H1 (cell line): Measurements from ENCODE around the gene HHAT. TPM values are rescaled to one million over a fixed set of nuclear protein-coding genes. Genes with fewer than 3 reads are reported as not detected.

Experiments used
- CTCF ChIA-PET: fragments of 300-600 bp; sonication (Branson Sonifier 250); formaldehyde crosslinking; loops from one replicate; lab custom pipeline; 2021; ENCODE audit not compliant: partially characterized antibody; lab: Charles Lee
- POLR2A ChIA-PET: fragments of 300-600 bp; sonication (Branson Sonifier 250); formaldehyde crosslinking; loops from one replicate; lab custom pipeline; 2021; ENCODE audit warnings: inconsistent platforms; ENCODE audit not compliant: partially characterized antibody; lab: Charles Lee
- DNase-seq, 2 experiments: peaks; one replicate each; pipeline versions ENCODE4 v3.0.0 to v3.0.0-alpha.2; 2010 to 2022; ENCODE audit warnings: low spot score in 2 of 2, low read depth in 1 of 2, mixed read lengths in 1 of 2
- FAIRE-seq: peaks from 2 replicates; lab custom pipeline; 2011; peaks lifted over from hg19 to GRCh38; lab: Jason Lieb, UNC
- H2AFZ ChIP-seq: 2 replicates; pipeline ENCODE4 v1.8.1; 2012; ENCODE audit warnings: low read length, inconsistent platforms
- H2AK5ac ChIP-seq: 2 replicates; pipeline ENCODE4 v1.6.1; 2013; ENCODE audit warnings: low read depth, low read length
- H2BK120ac ChIP-seq: replicated peaks from 2 replicates; pipeline ENCODE3; 2013; ENCODE audit warnings: low read depth, low read length, inconsistent platforms
- H2BK12ac ChIP-seq: 2 replicates; pipeline ENCODE4 v1.6.1; 2013; ENCODE audit warnings: low read depth, low read length
- H2BK15ac ChIP-seq: 2 replicates; pipeline ENCODE4 v1.6.1; 2013; ENCODE audit warnings: low read length
- H2BK20ac ChIP-seq: 2 replicates; pipeline ENCODE4 v1.6.1; 2013; ENCODE audit warnings: low read length
- H2BK5ac ChIP-seq: 2 replicates; pipeline ENCODE4 v1.6.1; 2013; ENCODE audit warnings: low read depth, low read length
- H3K14ac ChIP-seq: 2 replicates; pipeline ENCODE4 v1.6.1; 2013; ENCODE audit warnings: inconsistent platforms; ENCODE audit not compliant: insufficient read length
- H3K18ac ChIP-seq: 2 replicates; pipeline ENCODE4 v1.6.1; 2013; ENCODE audit warnings: low read length; ENCODE audit errors: extremely low read depth
- H3K23ac ChIP-seq: 2 replicates; pipeline ENCODE4 v1.6.1; 2013; ENCODE audit warnings: inconsistent platforms; ENCODE audit not compliant: insufficient read length
- H3K23me2 ChIP-seq: 2 replicates; pipeline ENCODE4 v1.6.1; 2013; ENCODE audit warnings: low read depth, low read length
- H3K27ac ChIP-seq: 2 replicates; pipeline ENCODE4 v1.6.1; 2011; ENCODE audit warnings: low read depth, low read length, inconsistent platforms
- H3K27me3 ChIP-seq, 4 experiments: replicated peaks in 1 of 4; 1 replicate in 1 of 4; 2 replicates in 3 of 4; pipeline versions ENCODE4 v1.6.1 to v1.8.1; 2011 to 2013; ENCODE audit warnings: low read length in 3 of 4, mild to moderate bottlenecking in 3 of 4, inconsistent platforms in 2 of 4, mixed read lengths in 2 of 4, moderate library complexity in 1 of 4; ENCODE audit not compliant: control insufficient read depth in 3 of 4, insufficient read depth in 3 of 4; ENCODE audit errors: extremely low read depth in 1 of 4
- H3K36me3 ChIP-seq, 4 experiments: 2 replicates each; pipeline versions ENCODE4 v1.6.1 to v1.8.1; 2011 to 2013; ENCODE audit warnings: mild to moderate bottlenecking in 4 of 4, low read length in 3 of 4, moderate library complexity in 2 of 4, control low read depth in 1 of 4, inconsistent platforms in 1 of 4; ENCODE audit not compliant: insufficient read depth in 4 of 4, control insufficient read depth in 2 of 4
- H3K4ac ChIP-seq: replicated peaks from 2 replicates; pipeline ENCODE3; 2013; ENCODE audit warnings: low read length, low read depth, mixed read lengths, inconsistent platforms; ENCODE audit not compliant: insufficient read length
- H3K4me1 ChIP-seq, 4 experiments: replicated peaks in 1 of 4; 1 replicate in 1 of 4; 2 replicates in 3 of 4; pipeline versions ENCODE4 v1.6.1 to v1.8.1; 2011 to 2013; ENCODE audit warnings: low read length in 3 of 4, inconsistent platforms in 2 of 4, mixed read lengths in 1 of 4; ENCODE audit not compliant: insufficient read depth in 4 of 4, control insufficient read depth in 3 of 4
- H3K4me2 ChIP-seq, 2 experiments: 2 replicates each; pipeline versions ENCODE4 v1.6.1 to v1.8.1; 2011 to 2013; ENCODE audit warnings: low read depth in 2 of 2, low read length in 2 of 2, control low read depth in 1 of 2, inconsistent platforms in 1 of 2, mild to moderate bottlenecking in 1 of 2; ENCODE audit not compliant: insufficient read depth in 1 of 2
- H3K4me3 ChIP-seq, 4 experiments: fragments of 200-600, 300-600 bp in 1 of 4; sonication (generic), shearing (Covaris generic), sonication (Bioruptor Twin) in 1 of 4; 2 replicates each; pipeline versions ENCODE4 v1.5.1 to v1.8.1; 2011 to 2016; ENCODE audit warnings: low read length in 4 of 4, low read depth in 3 of 4, control low read depth in 2 of 4, inconsistent platforms in 2 of 4, mild to moderate bottlenecking in 2 of 4, mixed read lengths in 1 of 4, moderate library complexity in 1 of 4; ENCODE audit not compliant: insufficient read depth in 2 of 4; ENCODE audit errors: extremely low read depth in 1 of 4
- H3K56ac ChIP-seq: replicated peaks from 2 replicates; pipeline ENCODE3; 2013; ENCODE audit warnings: low read depth, mild to moderate bottlenecking, mixed read lengths, low read length, inconsistent platforms; ENCODE audit not compliant: insufficient read length
- H3K79me1 ChIP-seq: 2 replicates; pipeline ENCODE4 v1.6.1; 2013; ENCODE audit warnings: low read depth, low read length, control low read depth
- H3K79me2 ChIP-seq, 2 experiments: 2 replicates each; pipeline versions ENCODE4 v1.6.1 to v1.8.1; 2012 to 2013; ENCODE audit warnings: low read length in 2 of 2, mild to moderate bottlenecking in 2 of 2, inconsistent platforms in 1 of 2; ENCODE audit not compliant: insufficient read depth in 2 of 2, control insufficient read depth in 1 of 2
- H3K9ac ChIP-seq, 4 experiments: replicated peaks in 1 of 4; 1 replicate in 1 of 4; 2 replicates in 3 of 4; pipeline versions ENCODE4 v1.6.1 to v1.8.1; 2011 to 2013; ENCODE audit warnings: low read depth in 3 of 4, low read length in 3 of 4, control low read depth in 2 of 4, mild to moderate bottlenecking in 2 of 4, moderate library complexity in 2 of 4, inconsistent platforms in 1 of 4; ENCODE audit errors: extremely low read depth in 1 of 4
- H3K9me3 ChIP-seq, 2 experiments: 2 replicates each; pipeline versions ENCODE4 v1.6.1 to v1.8.1; 2012 to 2013; ENCODE audit warnings: mild to moderate bottlenecking in 2 of 2, moderate library complexity in 2 of 2, control low read depth in 1 of 2, inconsistent platforms in 1 of 2, low read depth in 1 of 2, low read length in 1 of 2, mixed read lengths in 1 of 2; ENCODE audit not compliant: insufficient read depth in 2 of 2
- H4K20me1 ChIP-seq, 2 experiments: replicated peaks in 1 of 2; 2 replicates each; pipeline versions ENCODE3 to v1.8.1; 2011 to 2013; ENCODE audit warnings: inconsistent platforms in 2 of 2, low read length in 2 of 2, mild to moderate bottlenecking in 1 of 2; ENCODE audit not compliant: insufficient read depth in 2 of 2, control insufficient read depth in 1 of 2
- H4K5ac ChIP-seq: 2 replicates; pipeline ENCODE4 v1.6.1; 2013; ENCODE audit warnings: low read length, low read depth, mixed read lengths, inconsistent platforms; ENCODE audit not compliant: insufficient read length
- H4K8ac ChIP-seq: 2 replicates; pipeline ENCODE4 v1.8.0; 2013; ENCODE audit warnings: mild to moderate bottlenecking, moderate library complexity, low read length, inconsistent platforms; ENCODE audit not compliant: insufficient read depth; ENCODE audit errors: extremely low read depth
- H4K91ac ChIP-seq: replicated peaks from 2 replicates; pipeline ENCODE3; 2013; ENCODE audit warnings: low read length, mixed read lengths, inconsistent platforms; ENCODE audit not compliant: insufficient read length
- BRCA1 ChIP-seq: IDR thresholded peaks from 2 replicates; pipeline ENCODE4 v1.6.1; 2012; ENCODE audit warnings: low read depth, low read length, improper control_type of control experiment
- CBX8 ChIP-seq: fragments of 300-800, 300-1000 bp; sonication (generic); IDR thresholded peaks from 2 replicates; pipeline ENCODE4 v1.7.1; 2016; ENCODE audit warnings: low read depth, low read length, borderline replicate concordance
- EP300 ChIP-seq, 2 experiments: IDR thresholded peaks; 1 replicate in 1 of 2; 2 replicates in 1 of 2; pipeline ENCODE4 v1.6.1; 2011 to 2012; ENCODE audit warnings: low read depth in 2 of 2, low read length in 2 of 2, mild to moderate bottlenecking in 2 of 2, borderline replicate concordance in 1 of 2, inconsistent platforms in 1 of 2, moderate library complexity in 1 of 2
- KDM5A ChIP-seq: fragments of 200-600 bp; IDR thresholded peaks from 2 replicates; pipeline ENCODE4 v1.7.1; 2012; ENCODE audit warnings: mild to moderate bottlenecking, low read length, inconsistent platforms, mixed read lengths
- RNF2 ChIP-seq: fragments of 200-900, 300-1000 bp; sonication (generic); IDR thresholded peaks from 2 replicates; pipeline ENCODE4 v1.7.1; 2016; ENCODE audit warnings: borderline replicate concordance, low read depth, mild to moderate bottlenecking, antibody characterized with exemption, low read length; ENCODE audit not compliant: poor library complexity, severe bottlenecking; ENCODE audit errors: missing control alignments
- WGBS, 2 experiments: shearing (Covaris generic) in 1 of 2; methylation state at CpG; one replicate each; pipeline versions ENCODE4 v1.1.6 to v1.1.7; 2013 to 2015; ENCODE audit warnings: low lambda C conversion rate in 2 of 2, mixed read lengths in 2 of 2, inconsistent platforms in 1 of 2, low coverage in 1 of 2, missing lambda C conversion rate in 1 of 2; ENCODE audit not compliant: insufficient replicate concordance in 2 of 2, insufficient coverage in 1 of 2, insufficient read length in 1 of 2; ENCODE audit errors: extremely low coverage in 1 of 2, missing lambda C conversion rate in 1 of 2; 5-methylcytosine and 5-hydroxymethylcytosine counted together
- polyA plus RNA-seq, 7 experiments: library from polyadenylated mRNA; depleted of rRNA in 3 of 7; stranded (reverse) in 5 of 7; unstranded in 2 of 7; fragments of >200 nt in 5 of 7; fragments of 200-250 nt in 2 of 7; gene quantifications; 1 replicate in 5 of 7; 2 replicates in 1 of 7; 4 replicates in 1 of 7; pipeline versions ENCODE4 v1.2.1 to v1.2.3, GENCODE V29; 2011 to 2013; ENCODE audit warnings: missing spikeins in 2 of 7, mixed read lengths in 2 of 7
- total RNA-seq: library from RNA; stranded (reverse); fragmentation: NEBNext Ultra II Directional; extraction: Animal tissue kit (Norgen Biotek cat#: 25700); gene quantifications from 2 replicates; pipeline ENCODE4 v1.2.1, GENCODE V29; 2021

HHAT gene
- total and polyA plus RNA-seq, 2 of the 8 experiments (the other 6 are each of a cell fraction or from before 2014, with no cell fraction given), result 0.15 to 0.51 TPM

GRCh38 chr1:210722410-210723081 is 393.8 kb downstream of the HHAT start:
- POLR2A ChIA-PET, result no interaction called here
- Histone ChIP-seq H3K4ac (no peak overlapping the region), H2BK12ac (no peak overlapping the region), H2AK5ac (no peak overlapping the region), H2BK120ac (no peak overlapping the region), H2BK15ac (no peak overlapping the region), H3K4me3 (no peak overlapping the region), H3K23me2 (no peaks in the 10 kb centered on the region), H3K4me1 (no peaks in the 10 kb centered on the region), H4K5ac (no peak overlapping the region), H3K79me1 (no peaks in the 10 kb centered on the region), H3K14ac (no peak overlapping the region), H3K36me3 (no peaks in the 10 kb centered on the region), H2BK20ac (no peak overlapping the region), H3K27me3 (peaks cover 0 to 1% (median 0%) of the 10 kb centered on the region in 4 experiments; a peak in 1 of 7 replicates), H3K23ac (no peak overlapping the region), H3K9ac (no peak overlapping the region), H4K91ac (no peak overlapping the region), H3K4me2 (no peak overlapping the region), H2BK5ac (no peak overlapping the region), H3K18ac (no peak overlapping the region), H4K20me1 (peaks cover 0 to 5% of the 10 kb centered on the region in 2 experiments), H2AFZ (no peak overlapping the region), H3K79me2 (no peaks in the 10 kb centered on the region), H3K56ac (no peak overlapping the region), H4K8ac (no peak overlapping the region), H3K27ac (no peak overlapping the region), H3K9me3 (no peaks in the 10 kb centered on the region)
- TF ChIP-seq KDM5A, result no peak
- TF ChIP-seq BRCA1, result no peak
- no peak for TF ChIP-seq EP300 (IDR thresholded peaks at IDR 0.05; ENCODE audit: borderline replicate concordance in 1 of 2, low read depth in 2 of 2, low read length in 2 of 2)
- TF ChIP-seq CBX8, result no peak
- no peak for TF ChIP-seq RNF2
- DNase-seq (no peak), FAIRE-seq (no peak)
- CTCF ChIA-PET, result interaction anchor here (1.0 to 1.5 kb wide), 2 partner anchors 276 to 318 kb away, joined by 3 read pairs; no protein-coding TSS in a partner anchor
- WGBS, 2 experiments, result 89% methylated on average over 1 of the region's 1 CpG; no CpG with 5 or more reads in 1 of the 2 experiments
